HepG2 (cell line): ENCODE results near the gene RGS19. TPM values are rescaled to one million over a fixed set of nuclear protein-coding genes. Genes with fewer than 3 reads are reported as not detected.

Experiments used
- FLYWCH1 ChIP-seq: sonication (generic); formaldehyde crosslinking; IDR thresholded peaks from 2 replicates; pipeline ENCODE4 v1.8.1; 2023; ENCODE audit warnings: mild to moderate bottlenecking, missing genetic modification reagents
- HNRNPL ChIP-seq: fragments of 200-400 bp; formaldehyde crosslinking; IDR thresholded peaks from 2 replicates; pipeline ENCODE4 v1.6.1; 2017; ENCODE audit warnings: mild to moderate bottlenecking, low read depth, low read length
- JUND ChIP-seq: sonication (generic); formaldehyde crosslinking; IDR thresholded peaks from 2 replicates; pipeline ENCODE4 v1.8.0; 2022; ENCODE audit warnings: mild to moderate bottlenecking, missing genetic modification reagents
- KDM2A ChIP-seq: sonication (generic); formaldehyde crosslinking; IDR thresholded peaks from 2 replicates; pipeline ENCODE4 v1.4.0; 2020; ENCODE audit warnings: low read depth, missing genetic modification reagents, borderline replicate concordance
- KDM3A ChIP-seq: IDR thresholded peaks from 2 replicates; pipeline ENCODE4 v1.6.1; 2018; ENCODE audit warnings: low read depth, missing compliant biosample characterization
- KLF6 ChIP-seq: IDR thresholded peaks from 2 replicates; pipeline ENCODE4 v1.8.0; 2016; ENCODE audit warnings: missing biosample characterization, missing genetic modification reagents
- MXI1 ChIP-seq: IDR thresholded peaks from 3 replicates; pipeline ENCODE4 v1.6.1; 2012; ENCODE audit warnings: low read depth, low read length, inconsistent platforms, borderline replicate concordance
- PITX1 ChIP-seq: sonication (generic); formaldehyde crosslinking; IDR thresholded peaks from 2 replicates; pipeline ENCODE4 v1.5.1; 2020; ENCODE audit warnings: mild to moderate bottlenecking, missing genetic modification reagents
- ZFP82 ChIP-seq: sonication (generic); formaldehyde crosslinking; IDR thresholded peaks from 2 replicates; pipeline ENCODE4 v1.5.1; 2020; ENCODE audit warnings: mild to moderate bottlenecking, missing genetic modification reagents, borderline replicate concordance
- ZNF12 ChIP-seq: sonication (generic); formaldehyde crosslinking; IDR thresholded peaks from 2 replicates; pipeline ENCODE4 v1.5.0; 2020; ENCODE audit warnings: missing genetic modification reagents
- ZNF446 ChIP-seq: sonication (generic); formaldehyde crosslinking; IDR thresholded peaks from 2 replicates; pipeline ENCODE4 v1.5.0; 2020; ENCODE audit warnings: mild to moderate bottlenecking, missing genetic modification reagents
- ZNF530 ChIP-seq: sonication (generic); formaldehyde crosslinking; IDR thresholded peaks from 2 replicates; pipeline ENCODE4 v1.5.0; 2020; ENCODE audit warnings: low read depth, mild to moderate bottlenecking, missing genetic modification reagents
- ZNF572 ChIP-seq: sonication (generic); formaldehyde crosslinking; IDR thresholded peaks from 2 replicates; pipeline ENCODE4 v1.5.1; 2020; ENCODE audit warnings: mild to moderate bottlenecking, missing genetic modification reagents
- ZNF788 ChIP-seq: sonication (generic); formaldehyde crosslinking; IDR thresholded peaks from 2 replicates; pipeline ENCODE4 v1.5.0; 2020; ENCODE audit warnings: mild to moderate bottlenecking, missing genetic modification reagents, borderline replicate concordance
- ZSCAN31 ChIP-seq: sonication (generic); formaldehyde crosslinking; IDR thresholded peaks from 2 replicates; pipeline ENCODE4 v1.5.0; 2020; ENCODE audit warnings: low read depth, mild to moderate bottlenecking, missing genetic modification reagents
- polyA plus RNA-seq, 8 experiments: library from polyadenylated mRNA; depleted of rRNA in 3 of 8; stranded (reverse) in 7 of 8; unstranded in 1 of 8; fragments of >200 nt; fragmentation: Illumina TruSeq in 4 of 8; extraction: Trizol in 4 of 8; gene quantifications; 2 replicates each; pipeline versions ENCODE4 v1.2.1 to v1.2.3, GENCODE V29; 2011 to 2016; ENCODE audit warnings: low read depth in 4 of 8, missing spikeins in 1 of 8, mixed read lengths in 1 of 8; ENCODE audit not compliant: insufficient read depth in 1 of 8
- total RNA-seq, 5 experiments: library from RNA; depleted of rRNA; stranded (reverse); fragments of >200 nt; fragmentation: Illumina TruSeq; extraction: Trizol; gene quantifications; 2 replicates each; pipeline ENCODE4 v1.2.3, GENCODE V29; 2016; ENCODE audit warnings: low read depth in 1 of 5
- TF ChIP-seq, protein P1 (sequence below): IDR thresholded peaks from 2 replicates; pipeline ENCODE4 v1.4.0; 2020; ENCODE audit warnings: mild to moderate bottlenecking, missing genetic modification reagents
- TF ChIP-seq, protein P2 (sequence below): IDR thresholded peaks from 2 replicates; pipeline ENCODE4 v1.6.1; 2016; ENCODE audit warnings: low read depth, borderline replicate concordance
- TF ChIP-seq, protein P3 (sequence below): IDR thresholded peaks from 2 replicates; pipeline ENCODE4 v1.6.1; 2016; ENCODE audit warnings: missing compliant biosample characterization, missing genetic modification reagents, borderline replicate concordance
- TF ChIP-seq, protein P4 (sequence below): sonication (generic); formaldehyde crosslinking; IDR thresholded peaks from 2 replicates; pipeline ENCODE4 v1.9.0; 2022; ENCODE audit warnings: missing genetic modification reagents, mild to moderate bottlenecking, borderline replicate concordance

Gene RGS19
- total and polyA plus RNA-seq, 2 of the 13 experiments (the other 11 are each of a cell fraction or from before 2014, with no cell fraction given): 10.7 to 11.9 TPM

DNA sequence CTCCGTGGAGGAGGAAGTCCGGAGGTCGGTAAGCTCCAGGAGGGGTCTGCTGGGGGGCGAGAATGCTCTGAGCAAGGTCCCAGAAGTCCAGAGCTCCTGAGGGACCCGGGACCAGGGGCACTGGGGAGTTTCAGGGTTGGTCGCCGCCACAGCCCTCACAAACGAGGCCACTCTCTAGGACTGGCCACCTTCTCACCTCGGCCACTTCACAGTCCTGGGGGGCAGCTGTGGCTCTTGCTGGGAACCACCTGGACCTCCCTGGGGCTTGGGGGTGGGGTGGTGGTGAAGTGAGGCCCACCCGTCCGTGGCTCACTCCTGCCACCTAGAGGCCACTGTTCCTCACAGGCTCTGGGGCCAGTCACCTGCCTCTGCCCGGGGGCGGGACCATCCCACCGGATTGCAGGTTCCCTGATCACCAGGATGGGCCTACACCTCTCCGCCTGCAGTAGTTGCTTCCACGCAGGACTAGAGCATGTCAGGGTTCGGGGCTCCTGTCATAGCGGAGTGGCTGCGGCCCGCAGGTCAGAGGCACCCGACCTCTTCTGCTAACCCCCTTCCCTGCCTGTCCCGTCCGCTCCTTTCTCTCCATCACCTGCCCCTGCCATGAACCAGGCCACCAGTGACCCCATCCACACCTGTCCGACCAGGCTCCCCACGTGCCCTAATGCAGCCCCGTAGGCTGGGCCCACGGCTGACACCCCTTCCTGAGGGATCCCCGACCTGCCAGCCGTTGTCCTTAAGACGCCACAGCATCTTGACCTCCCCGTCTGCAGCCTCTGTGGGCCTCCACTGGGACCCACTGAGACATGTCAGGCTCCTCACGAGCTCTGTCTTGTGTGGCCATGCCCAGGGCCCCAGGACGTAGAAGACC lies 21.5 kb downstream of the RGS19 start (continued):
- TF ChIP-seq, protein P1, sequence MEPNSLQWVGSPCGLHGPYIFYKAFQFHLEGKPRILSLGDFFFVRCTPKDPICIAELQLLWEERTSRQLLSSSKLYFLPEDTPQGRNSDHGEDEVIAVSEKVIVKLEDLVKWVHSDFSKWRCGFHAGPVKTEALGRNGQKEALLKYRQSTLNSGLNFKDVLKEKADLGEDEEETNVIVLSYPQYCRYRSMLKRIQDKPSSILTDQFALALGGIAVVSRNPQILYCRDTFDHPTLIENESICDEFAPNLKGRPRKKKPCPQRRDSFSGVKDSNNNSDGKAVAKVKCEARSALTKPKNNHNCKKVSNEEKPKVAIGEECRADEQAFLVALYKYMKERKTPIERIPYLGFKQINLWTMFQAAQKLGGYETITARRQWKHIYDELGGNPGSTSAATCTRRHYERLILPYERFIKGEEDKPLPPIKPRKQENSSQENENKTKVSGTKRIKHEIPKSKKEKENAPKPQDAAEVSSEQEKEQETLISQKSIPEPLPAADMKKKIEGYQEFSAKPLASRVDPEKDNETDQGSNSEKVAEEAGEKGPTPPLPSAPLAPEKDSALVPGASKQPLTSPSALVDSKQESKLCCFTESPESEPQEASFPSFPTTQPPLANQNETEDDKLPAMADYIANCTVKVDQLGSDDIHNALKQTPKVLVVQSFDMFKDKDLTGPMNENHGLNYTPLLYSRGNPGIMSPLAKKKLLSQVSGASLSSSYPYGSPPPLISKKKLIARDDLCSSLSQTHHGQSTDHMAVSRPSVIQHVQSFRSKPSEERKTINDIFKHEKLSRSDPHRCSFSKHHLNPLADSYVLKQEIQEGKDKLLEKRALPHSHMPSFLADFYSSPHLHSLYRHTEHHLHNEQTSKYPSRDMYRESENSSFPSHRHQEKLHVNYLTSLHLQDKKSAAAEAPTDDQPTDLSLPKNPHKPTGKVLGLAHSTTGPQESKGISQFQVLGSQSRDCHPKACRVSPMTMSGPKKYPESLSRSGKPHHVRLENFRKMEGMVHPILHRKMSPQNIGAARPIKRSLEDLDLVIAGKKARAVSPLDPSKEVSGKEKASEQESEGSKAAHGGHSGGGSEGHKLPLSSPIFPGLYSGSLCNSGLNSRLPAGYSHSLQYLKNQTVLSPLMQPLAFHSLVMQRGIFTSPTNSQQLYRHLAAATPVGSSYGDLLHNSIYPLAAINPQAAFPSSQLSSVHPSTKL (CRISPR knock-in tag): peak; percentile 46; the same call in 1 of the 2 replicates
- peak; percentile 63; the same call in 1 of the 2 replicates for TF ChIP-seq KLF6 (CRISPR knock-in tag)
- TF ChIP-seq, protein P2, sequence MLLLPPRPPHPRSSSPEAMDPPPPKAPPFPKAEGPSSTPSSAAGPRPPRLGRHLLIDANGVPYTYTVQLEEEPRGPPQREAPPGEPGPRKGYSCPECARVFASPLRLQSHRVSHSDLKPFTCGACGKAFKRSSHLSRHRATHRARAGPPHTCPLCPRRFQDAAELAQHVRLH (CRISPR knock-in tag): peak; percentile 27; the same call in 1 of the 2 replicates
- TF ChIP-seq PITX1: peak; percentile 47; the same call in 1 of the 2 replicates
- TF ChIP-seq ZNF530 (CRISPR knock-in tag): no peak
- TF ChIP-seq, protein P3, sequence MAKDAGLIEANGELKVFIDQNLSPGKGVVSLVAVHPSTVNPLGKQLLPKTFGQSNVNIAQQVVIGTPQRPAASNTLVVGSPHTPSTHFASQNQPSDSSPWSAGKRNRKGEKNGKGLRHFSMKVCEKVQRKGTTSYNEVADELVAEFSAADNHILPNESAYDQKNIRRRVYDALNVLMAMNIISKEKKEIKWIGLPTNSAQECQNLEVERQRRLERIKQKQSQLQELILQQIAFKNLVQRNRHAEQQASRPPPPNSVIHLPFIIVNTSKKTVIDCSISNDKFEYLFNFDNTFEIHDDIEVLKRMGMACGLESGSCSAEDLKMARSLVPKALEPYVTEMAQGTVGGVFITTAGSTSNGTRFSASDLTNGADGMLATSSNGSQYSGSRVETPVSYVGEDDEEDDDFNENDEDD (CRISPR knock-in tag): no peak
- peak; percentile 63; the same call in 2 of the 3 replicates for TF ChIP-seq MXI1
- TF ChIP-seq ZSCAN31 (CRISPR knock-in tag): peak; percentile 14; the same call in 1 of the 2 replicates
- peak; percentile 99 for TF ChIP-seq KDM3A
- peak; percentile 84 for TF ChIP-seq KDM2A
- TF ChIP-seq ZNF572 (CRISPR knock-in tag): peak; percentile 48
- no peak for TF ChIP-seq ZFP82
- TF ChIP-seq, protein P4, sequence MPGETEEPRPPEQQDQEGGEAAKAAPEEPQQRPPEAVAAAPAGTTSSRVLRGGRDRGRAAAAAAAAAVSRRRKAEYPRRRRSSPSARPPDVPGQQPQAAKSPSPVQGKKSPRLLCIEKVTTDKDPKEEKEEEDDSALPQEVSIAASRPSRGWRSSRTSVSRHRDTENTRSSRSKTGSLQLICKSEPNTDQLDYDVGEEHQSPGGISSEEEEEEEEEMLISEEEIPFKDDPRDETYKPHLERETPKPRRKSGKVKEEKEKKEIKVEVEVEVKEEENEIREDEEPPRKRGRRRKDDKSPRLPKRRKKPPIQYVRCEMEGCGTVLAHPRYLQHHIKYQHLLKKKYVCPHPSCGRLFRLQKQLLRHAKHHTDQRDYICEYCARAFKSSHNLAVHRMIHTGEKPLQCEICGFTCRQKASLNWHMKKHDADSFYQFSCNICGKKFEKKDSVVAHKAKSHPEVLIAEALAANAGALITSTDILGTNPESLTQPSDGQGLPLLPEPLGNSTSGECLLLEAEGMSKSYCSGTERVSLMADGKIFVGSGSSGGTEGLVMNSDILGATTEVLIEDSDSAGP (CRISPR knock-in tag): peak; percentile 80
- peak; percentile 69; the same call in 1 of the 2 replicates for TF ChIP-seq ZNF788
- no peak; the same call in 1 of the 2 replicates for TF ChIP-seq FLYWCH1
- TF ChIP-seq HNRNPL: 0 out of 2 replicates have a peak, but pooled peaks have one; percentile 59
- TF ChIP-seq ZNF446: peak; percentile 69; the same call in 1 of the 2 replicates
- peak; percentile 38 for TF ChIP-seq JUND (CRISPR knock-in tag)
- peak; percentile 15; the same call in 1 of the 2 replicates for TF ChIP-seq ZNF12 (CRISPR knock-in tag)
